DMS 273 treated with DMSO at 0.1 percent for 48 hours (cell line): ENCODE measurements around the gene ST3GAL4.
A peak's percentile ranks its signal among the peaks of the same experiment; 100 is the strongest.

Experiments
- DNase-seq: peaks from one replicate; lab custom pipeline; 2025; lab: John Stamatoyannopoulos, UW

Gene ST3GAL4

GRCh38 chr11:126329644-126330211, 25.8 kb upstream of the ST3GAL4 start:
- DNase-seq: no peak

GRCh38 chr11:126331286-126331685, 24.2 kb upstream of the ST3GAL4 start:
- no peak for DNase-seq

GRCh38 chr11:126332221-126332711, 23.2 kb upstream of the ST3GAL4 start:
- peak; percentile 10 for DNase-seq

- DNase-seq: no peak
Observed at GRCh38 chr11:126333142-126333541, 22.3 kb upstream of the ST3GAL4 start.

- DNase-seq: no peak
Observed at GRCh38 chr11:126334659-126335462, 20.6 kb upstream of the ST3GAL4 start.

GRCh38 chr11:126335463-126335760, 20.1 kb upstream of the ST3GAL4 start:
- DNase-seq: no peak

GRCh38 chr11:126336138-126336541, 19.3 kb upstream of the ST3GAL4 start:
- no peak for DNase-seq

- DNase-seq: no peak
Observed at GRCh38 chr11:126336671-126337101, 18.8 kb upstream of the ST3GAL4 start.

- no peak for DNase-seq
Observed at GRCh38 chr11:126337126-126337473, 18.4 kb upstream of the ST3GAL4 start.

GRCh38 chr11:126337474-126338241, 17.8 kb upstream of the ST3GAL4 start:
- DNase-seq: no peak

GRCh38 chr11:126338346-126339055, 17.0 kb upstream of the ST3GAL4 start:
- no peak for DNase-seq

GRCh38 chr11:126339073-126339862, 16.2 kb upstream of the ST3GAL4 start:
- DNase-seq: no peak

GRCh38 chr11:126339863-126340434, 15.5 kb upstream of the ST3GAL4 start:
- no peak for DNase-seq

- DNase-seq: no peak
Observed at GRCh38 chr11:126340960-126341606, 14.4 kb upstream of the ST3GAL4 start.

GRCh38 chr11:126341760-126342161, 13.7 kb upstream of the ST3GAL4 start:
- no peak for DNase-seq

- no peak for DNase-seq
Observed at GRCh38 chr11:126343051-126343450, 12.4 kb upstream of the ST3GAL4 start.

GRCh38 chr11:126344141-126345080, 11.1 kb upstream of the ST3GAL4 start:
- no peak for DNase-seq

GRCh38 chr11:126345283-126345682, 10.2 kb upstream of the ST3GAL4 start:
- DNase-seq: no peak

GRCh38 chr11:126345759-126346585, 9.5 kb upstream of the ST3GAL4 start:
- DNase-seq: no peak
